ENCODE measurements around the gene DNAH1.

The DNAH1 gene

GRCh38 chr3:52319921-52320595, 3.9 kb downstream of the DNAH1 start:
- no peak overlapping the region for H3K4me3 ChIP-seq (replicated peaks; ENCODE audit: low read depth, low read length)
- DNase-seq (ENCODE audit: extremely low read depth, low read depth), result no peak
- no peak for TF ChIP-seq CTCF (IDR thresholded peaks at IDR 0.05; ENCODE audit: low read depth, low read length, missing control alignments)

GRCh38 chr3:52321481-52321880, 5.4 kb downstream of the DNAH1 start:
- no peak for TF ChIP-seq CTCF (IDR thresholded peaks at IDR 0.05; ENCODE audit: low read depth, low read length, missing control alignments)
- DNase-seq (ENCODE audit: extremely low read depth, low read depth), result no peak

GRCh38 chr3:52322466-52322865, 6.3 kb downstream of the DNAH1 start:
- TF ChIP-seq CTCF (IDR thresholded peaks at IDR 0.05; ENCODE audit: low read depth, low read length, missing control alignments), result no peak
- DNase-seq (ENCODE audit: extremely low read depth, low read depth), result no peak
- H3K4me3 ChIP-seq (replicated peaks; ENCODE audit: low read depth, low read length), result no peak overlapping the region

More at GRCh38 chr3:52321481-52321880, 5.4 kb downstream of the DNAH1 start:
- no peak overlapping the region for H3K4me3 ChIP-seq (replicated peaks; ENCODE audit: low read depth, low read length)

- H3K4me3 ChIP-seq (replicated peaks; ENCODE audit: low read depth, low read length), result no peak overlapping the region
- DNase-seq (ENCODE audit: extremely low read depth, low read depth), result no peak
- no peak for TF ChIP-seq CTCF (IDR thresholded peaks at IDR 0.05; ENCODE audit: low read depth, low read length, missing control alignments)
These were observed 7.6 kb downstream of the DNAH1 start for GRCh38 chr3:52323526-52324295.

DNA sequence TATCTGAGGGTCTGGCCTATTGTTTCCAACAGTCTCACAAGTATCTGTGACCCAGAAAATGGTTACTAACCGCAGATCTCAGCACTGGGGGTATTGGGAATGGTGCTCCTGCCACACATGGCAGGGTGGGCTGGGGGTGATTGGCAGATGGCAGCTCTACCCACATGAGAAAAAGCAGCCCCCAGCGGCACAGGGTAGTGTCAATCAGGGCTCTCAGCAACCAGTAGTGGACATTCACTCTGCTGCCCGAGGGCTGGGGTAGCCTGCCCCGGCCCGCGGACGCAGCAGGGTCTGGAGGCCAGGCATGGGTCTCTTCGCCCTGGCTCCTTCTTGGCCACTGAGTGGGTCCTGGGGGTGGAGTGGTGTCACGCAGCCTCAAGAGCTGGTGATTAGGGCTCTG, 8.6 kb downstream of the DNAH1 start:
- no peak for TF ChIP-seq CTCF (IDR thresholded peaks at IDR 0.05; ENCODE audit: low read depth, low read length, missing control alignments)
- DNase-seq (ENCODE audit: extremely low read depth, low read depth), result no peak
- H3K4me3 ChIP-seq (replicated peaks; ENCODE audit: low read depth, low read length), result no peak overlapping the region

GRCh38 chr3:52325686-52326085, 9.6 kb downstream of the DNAH1 start:
- no peak for DNase-seq (ENCODE audit: extremely low read depth, low read depth)
- TF ChIP-seq CTCF (IDR thresholded peaks at IDR 0.05; ENCODE audit: low read depth, low read length, missing control alignments), result no peak
- H3K4me3 ChIP-seq (replicated peaks; ENCODE audit: low read depth, low read length), result no peak overlapping the region
